Fibroblast of villous mesenchyme (primary cell): ENCODE data around the gene ETDA. TPM values are rescaled to one million over a fixed set of nuclear protein-coding genes. Genes with fewer than 3 reads are reported as not detected.
A peak's percentile ranks its signal among the peaks of the same experiment; 100 is the strongest.

ENCODE experiments used
- DNase-seq: peaks from one replicate; pipeline ENCODE4 v3.0.0-alpha.2; 2010; ENCODE audit warnings: low read depth
- H3K4me3 ChIP-seq: 2 replicates; pipeline ENCODE4 v1.5.1; 2011; ENCODE audit warnings: low read depth, mild to moderate bottlenecking, low read length
- CTCF ChIP-seq: IDR thresholded peaks from 2 replicates; pipeline ENCODE4 v1.5.1; 2012; ENCODE audit warnings: low read depth, mild to moderate bottlenecking, low read length; ENCODE audit not compliant: insufficient read depth
- total RNA-seq: library from RNA; depleted of rRNA; stranded (reverse); fragments of >200 nt; gene quantifications from 2 replicates; pipeline ENCODE4 v1.2.3, GENCODE V29; 2012

ETDA gene
- total RNA-seq, 1 donor: not detected

DNA sequence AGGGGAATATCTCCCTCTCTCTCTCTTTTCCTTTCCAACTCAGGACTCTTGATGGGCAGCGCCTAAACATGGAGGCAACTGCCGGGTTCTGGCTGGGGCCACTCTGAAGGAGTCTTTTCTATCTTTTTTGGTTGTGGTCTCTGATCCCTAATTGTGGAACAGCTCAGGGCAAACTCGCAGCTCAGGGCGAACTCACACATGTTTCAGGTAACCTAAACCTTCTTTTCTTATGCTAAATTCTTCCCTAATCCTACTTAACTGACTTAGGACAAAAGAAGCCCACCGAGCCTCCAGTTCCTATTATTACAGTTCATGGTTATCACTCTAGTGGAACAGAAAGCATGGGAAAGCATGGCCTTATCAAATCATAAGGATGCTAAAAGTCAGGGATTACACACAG lies 21.3 kb downstream of the ETDA start:
- TF ChIP-seq CTCF: no peak
- H3K4me3 ChIP-seq: no peak overlapping the region
- DNase-seq: no peak

GRCh38 chrX:135275973-135276372 lies 24.1 kb downstream of the ETDA start:
- no peak for TF ChIP-seq CTCF
- DNase-seq: no peak
- H3K4me3 ChIP-seq: no peak overlapping the region

DNA sequence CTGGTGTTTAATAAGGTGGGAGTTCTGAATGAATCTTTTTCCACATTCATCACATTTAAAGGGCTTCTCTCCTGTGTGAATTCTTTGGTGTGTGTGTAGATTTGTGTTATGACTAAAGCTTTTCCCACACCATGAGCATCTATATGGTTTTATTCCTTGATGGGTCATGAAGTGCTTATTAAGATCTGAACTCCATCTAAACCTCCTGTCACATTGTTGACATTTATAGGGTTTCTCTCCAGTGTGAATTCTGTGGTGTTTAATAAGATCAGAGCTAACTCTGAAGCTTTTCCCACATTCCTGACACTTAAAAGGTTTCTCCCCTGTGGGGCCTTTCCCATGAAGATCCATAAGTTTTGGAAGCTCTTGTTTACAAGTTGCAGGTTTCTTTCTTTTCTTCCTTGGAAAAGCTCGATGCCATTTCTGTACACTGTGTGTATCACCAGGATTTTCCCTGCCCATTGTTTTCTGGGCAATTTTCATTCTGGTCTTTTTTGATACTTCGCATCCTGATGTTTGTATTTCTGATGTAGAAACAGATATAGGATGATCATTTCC lies 35.5 kb downstream of the ETDA start:
- TF ChIP-seq CTCF: no peak
- no peak overlapping the region for H3K4me3 ChIP-seq
- no peak for DNase-seq

- H3K4me3 ChIP-seq: peak overlapping the region; percentile 41
- DNase-seq: peak; percentile 25
- peak; percentile 32 for TF ChIP-seq CTCF
These were observed 43.5 kb downstream of the ETDA start for GRCh38 chrX:135295238-135295943.

GRCh38 chrX:135295944-135296305 lies 44.1 kb downstream of the ETDA start:
- TF ChIP-seq CTCF: no peak
- H3K4me3 ChIP-seq: peak overlapping the region; percentile 41
- no peak for DNase-seq

DNA sequence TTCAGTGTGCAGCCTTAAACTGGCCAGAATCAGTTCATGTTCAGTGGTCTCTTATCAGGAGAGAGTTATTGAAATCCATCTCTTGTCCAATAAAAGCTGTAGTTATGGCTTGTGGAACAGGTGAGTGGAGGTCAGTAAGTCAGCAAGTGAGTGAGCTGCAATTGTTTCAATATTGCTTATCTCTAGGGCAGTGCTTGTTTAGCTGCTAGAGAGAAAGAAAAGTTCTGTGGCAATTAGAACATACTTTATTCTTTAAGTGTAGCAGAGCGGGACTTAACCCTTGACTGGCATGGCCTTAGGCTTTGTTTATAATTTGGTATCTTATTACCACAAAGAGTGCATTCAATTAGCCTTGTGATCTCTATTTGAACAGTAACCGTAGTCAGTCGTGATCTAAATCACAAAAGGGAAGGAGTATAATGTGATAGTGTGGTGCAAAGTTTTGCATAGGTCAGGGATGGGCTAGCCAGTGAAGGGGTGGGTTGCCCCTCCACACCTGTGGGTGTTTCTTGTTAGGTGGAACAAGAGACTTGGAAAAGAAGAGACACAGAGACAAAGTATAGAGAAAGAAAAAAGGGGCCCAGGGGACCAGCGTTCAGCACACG lies 50.5 kb downstream of the ETDA start:
- H3K4me3 ChIP-seq: no peak overlapping the region
- no peak for TF ChIP-seq CTCF
- DNase-seq: no peak

Other genes with a start within 250 kb of the ETDA start
- 7.3 and 10.0 TPM in 2 replicates for gene RTL8B, start 229.5 kb upstream of the ETDA start, total RNA-seq
- 39.3 and 54.8 TPM in 2 replicates for gene RTL8C, start 219.7 kb upstream of the ETDA start, total RNA-seq
- 4.7 and 7.1 TPM in 2 replicates for gene RTL8A, start 199.9 kb upstream of the ETDA start, total RNA-seq
- gene SMIM10L2B, start 153.3 kb upstream of the ETDA start, total RNA-seq: 2.2 and 3.5 TPM in 2 replicates
- gene ETDB, start 131.5 kb upstream of the ETDA start, total RNA-seq: not detected in 2 replicates
- not detected in 2 replicates for gene CT55, start 80.7 kb upstream of the ETDA start, total RNA-seq
- not detected in 2 replicates for gene ETDC, start 57.4 kb downstream of the ETDA start, total RNA-seq
- 8.2 and 8.7 TPM in 2 replicates for gene ZNF75D, start 92.0 kb downstream of the ETDA start, total RNA-seq
- 10.8 and 11.3 TPM in 2 replicates for gene ZNF449, start 92.7 kb downstream of the ETDA start, total RNA-seq
- under 0.01 TPM in 1 of 2 replicates, not detected in the other for gene SMIM10L2A, start 169.9 kb downstream of the ETDA start, total RNA-seq